Calu3 (cell line): ENCODE data around the gene AEBP2. TPM values are rescaled to one million over a fixed set of nuclear protein-coding genes. Genes with fewer than 3 reads are reported as not detected.
A peak's percentile ranks its signal among the peaks of the same experiment; 100 is the strongest.

Experiments
- BruUV-seq: library from RNA; stranded (reverse); fragments of 400-500 nt; replicated peaks from 2 replicates; lab custom pipeline; 2021; lab: Mats Ljungman, UMichigan
- CTCF ChIA-PET: fragments of 300-600 bp; sonication (Branson Sonifier 250); formaldehyde crosslinking; loops from one replicate; lab custom pipeline; 2022; ENCODE audit warnings: antibody characterized with exemption; lab: Charles Lee
- DNase-seq: peaks from one replicate; pipeline ENCODE4 v3.0.0; 2022
- H3K27ac Mint-ChIP-seq: one replicate; pipeline ENCODE4 v1.8.0; 2022; ENCODE audit warnings: mixed read lengths; ENCODE audit not compliant: unreplicated experiment
- H3K27me3 Mint-ChIP-seq: one replicate; pipeline ENCODE4 v1.8.0; 2022; ENCODE audit warnings: mixed read lengths; ENCODE audit not compliant: unreplicated experiment
- H3K36me3 Mint-ChIP-seq: one replicate; pipeline ENCODE4 v1.8.0; 2022; ENCODE audit warnings: mild to moderate bottlenecking, moderate library complexity, mixed read lengths; ENCODE audit not compliant: insufficient read depth, unreplicated experiment
- H3K4me1 Mint-ChIP-seq: one replicate; pipeline ENCODE4 v1.8.0; 2022; ENCODE audit warnings: mild to moderate bottlenecking, low read depth, mixed read lengths; ENCODE audit not compliant: unreplicated experiment
- H3K4me3 Mint-ChIP-seq: one replicate; pipeline ENCODE4 v1.8.0; 2022; ENCODE audit warnings: mild to moderate bottlenecking, low read depth, moderate library complexity, mixed read lengths; ENCODE audit not compliant: unreplicated experiment
- H3K9me3 Mint-ChIP-seq: one replicate; pipeline ENCODE4 v1.8.0; 2022; ENCODE audit warnings: low read depth, mixed read lengths; ENCODE audit not compliant: unreplicated experiment
- intact Hi-C: fragments of 100-400 bp; cut with micrococcal nuclease; formaldehyde crosslinking; loops from one replicate; pipeline ENCODE4 v1.10.0; 2022; ENCODE audit not compliant: unreplicated experiment
- total RNA-seq: library from RNA; stranded (reverse); gene quantifications from 2 replicates; pipeline ENCODE4 v1.2.3, GENCODE V29; 2022
- TF ChIP-seq, protein P1 (sequence below): fragments of 200-600 bp; IDR thresholded peaks from one replicate; pipeline ENCODE4 v1.8.0; 2022; ENCODE audit warnings: antibody characterized with exemption; ENCODE audit not compliant: unreplicated experiment

AEBP2 gene
- total RNA-seq, 1 experiment from 2014 or later: 53.6 TPM

DNA sequence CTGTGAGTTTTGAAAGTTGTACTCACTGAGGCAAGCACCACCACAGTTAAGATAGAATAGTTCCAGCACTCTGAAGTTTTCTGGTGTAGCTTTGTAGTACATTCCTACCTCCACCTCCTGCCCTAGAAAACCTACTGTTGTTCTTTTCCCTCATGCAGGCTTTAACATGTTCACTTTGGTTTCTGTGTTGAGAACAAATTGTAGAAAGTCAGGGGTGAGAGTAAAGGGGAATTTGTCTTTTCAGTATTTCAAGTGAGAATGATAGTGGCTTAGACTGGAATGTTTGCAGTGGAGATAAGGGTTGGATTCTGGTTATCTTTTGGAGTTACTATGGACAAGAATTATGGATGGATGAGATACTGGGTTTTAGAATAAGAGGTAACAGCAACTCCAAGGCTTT, 67.2 kb downstream of the AEBP2 start:
- H3K4me3 Mint-ChIP-seq: no peak overlapping the region
- TF ChIP-seq, protein P1, sequence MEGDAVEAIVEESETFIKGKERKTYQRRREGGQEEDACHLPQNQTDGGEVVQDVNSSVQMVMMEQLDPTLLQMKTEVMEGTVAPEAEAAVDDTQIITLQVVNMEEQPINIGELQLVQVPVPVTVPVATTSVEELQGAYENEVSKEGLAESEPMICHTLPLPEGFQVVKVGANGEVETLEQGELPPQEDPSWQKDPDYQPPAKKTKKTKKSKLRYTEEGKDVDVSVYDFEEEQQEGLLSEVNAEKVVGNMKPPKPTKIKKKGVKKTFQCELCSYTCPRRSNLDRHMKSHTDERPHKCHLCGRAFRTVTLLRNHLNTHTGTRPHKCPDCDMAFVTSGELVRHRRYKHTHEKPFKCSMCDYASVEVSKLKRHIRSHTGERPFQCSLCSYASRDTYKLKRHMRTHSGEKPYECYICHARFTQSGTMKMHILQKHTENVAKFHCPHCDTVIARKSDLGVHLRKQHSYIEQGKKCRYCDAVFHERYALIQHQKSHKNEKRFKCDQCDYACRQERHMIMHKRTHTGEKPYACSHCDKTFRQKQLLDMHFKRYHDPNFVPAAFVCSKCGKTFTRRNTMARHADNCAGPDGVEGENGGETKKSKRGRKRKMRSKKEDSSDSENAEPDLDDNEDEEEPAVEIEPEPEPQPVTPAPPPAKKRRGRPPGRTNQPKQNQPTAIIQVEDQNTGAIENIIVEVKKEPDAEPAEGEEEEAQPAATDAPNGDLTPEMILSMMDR: no peak
- no peak overlapping the region for H3K27ac Mint-ChIP-seq
- H3K9me3 Mint-ChIP-seq: no peaks in the 10 kb centered on the region
- H3K27me3 Mint-ChIP-seq: no peaks in the 10 kb centered on the region
- CTCF ChIA-PET: no interaction called here
- intact Hi-C loops: no loop called here
- peaks cover 40% of the 10 kb centered on the region for H3K36me3 Mint-ChIP-seq
- DNase-seq: no peak
- peaks cover 22% of the 10 kb centered on the region for H3K4me1 Mint-ChIP-seq
- BruUV-seq: no TSS peak

DNA sequence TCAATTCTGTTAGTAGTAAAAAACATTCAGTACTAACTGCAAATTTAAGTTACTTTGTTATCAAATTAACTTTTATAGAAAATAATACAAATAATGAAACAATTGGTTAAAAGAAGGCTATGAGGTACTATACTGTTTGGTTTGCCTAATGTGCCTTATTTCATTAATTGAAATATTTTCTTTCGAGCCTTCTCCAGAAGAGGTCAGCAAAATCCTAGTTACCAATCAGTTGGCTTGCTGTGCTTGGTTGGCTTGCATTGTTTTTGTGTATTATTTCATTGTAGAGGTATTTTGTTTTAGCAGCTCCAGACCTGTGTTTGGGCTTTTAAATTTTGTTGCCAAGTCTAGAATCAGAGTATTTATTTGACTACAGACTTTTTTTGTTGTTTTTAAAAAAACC, 68.5 kb downstream of the AEBP2 start:
- H3K27me3 Mint-ChIP-seq: no peaks in the 10 kb centered on the region
- BruUV-seq: no TSS peak
- intact Hi-C loops: no loop called here
- no peak for DNase-seq
- no peak overlapping the region for H3K4me3 Mint-ChIP-seq
- H3K27ac Mint-ChIP-seq: no peak overlapping the region
- TF ChIP-seq, protein P1: no peak
- no peaks in the 10 kb centered on the region for H3K9me3 Mint-ChIP-seq
- CTCF ChIA-PET: no interaction called here
- H3K4me1 Mint-ChIP-seq: peaks cover 20% of the 10 kb centered on the region
- peaks cover 28% of the 10 kb centered on the region for H3K36me3 Mint-ChIP-seq

DNA sequence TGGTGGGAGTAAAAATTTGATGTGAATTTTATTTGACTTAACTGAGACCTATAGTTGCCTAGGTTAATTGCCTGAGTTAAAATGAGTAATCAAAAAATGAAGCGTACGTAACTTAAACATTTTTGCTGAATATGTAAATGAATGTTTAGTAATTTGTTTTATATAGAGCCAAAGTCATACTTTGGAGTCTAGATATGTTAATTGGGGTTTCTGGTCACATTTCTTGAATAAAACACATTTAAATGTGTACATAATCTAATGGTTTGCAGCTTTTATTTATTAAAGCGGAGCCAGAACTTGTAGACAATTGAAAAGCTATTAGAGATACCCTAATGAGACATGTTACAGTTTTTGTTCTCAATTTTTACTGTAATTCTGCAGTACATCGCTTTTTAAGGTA, 71.2 kb downstream of the AEBP2 start:
- TF ChIP-seq, protein P1: no peak
- Mint-ChIP-seq H3K4me1 (peaks cover 17% of the 10 kb centered on the region), H3K36me3 (peaks cover 12% of the 10 kb centered on the region), H3K27me3 (no peaks in the 10 kb centered on the region), H3K4me3 (no peak overlapping the region), H3K27ac (no peak overlapping the region), H3K9me3 (no peaks in the 10 kb centered on the region)
- DNase-seq: no peak
- intact Hi-C loops: no loop called here
- CTCF ChIA-PET: interaction anchor here (0.6 kb wide), 1 partner anchor 265 kb away, joined by 3 read pairs; no protein-coding TSS in a partner anchor
- no TSS peak for BruUV-seq

DNA sequence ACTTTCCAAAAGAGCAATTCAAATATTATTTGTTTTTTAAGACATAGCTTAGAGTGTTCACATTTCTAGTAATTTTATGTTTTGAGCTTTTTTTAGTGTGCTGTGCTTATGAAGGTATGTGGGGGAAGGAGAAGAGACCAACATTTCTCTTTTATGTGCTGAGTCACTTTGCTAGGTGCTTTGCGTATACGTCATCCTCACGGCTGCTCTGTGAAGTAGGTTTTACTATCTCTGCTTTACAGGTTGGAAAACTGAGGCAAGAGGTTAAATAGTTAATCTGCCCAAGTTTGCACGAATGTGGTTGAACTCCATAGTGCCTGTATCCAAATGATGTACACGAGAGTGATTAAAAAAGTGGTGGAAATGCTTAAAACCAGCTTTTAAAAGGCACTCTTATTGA, 75.9 kb downstream of the AEBP2 start:
- H3K36me3 Mint-ChIP-seq: no peaks in the 10 kb centered on the region
- no peaks in the 10 kb centered on the region for H3K9me3 Mint-ChIP-seq
- intact Hi-C loops: no loop called here
- TF ChIP-seq, protein P1: no peak
- H3K27ac Mint-ChIP-seq: no peak overlapping the region
- no peak overlapping the region for H3K4me3 Mint-ChIP-seq
- CTCF ChIA-PET: no interaction called here
- BruUV-seq: TSS peak; percentile 4
- H3K4me1 Mint-ChIP-seq: no peaks in the 10 kb centered on the region
- DNase-seq: no peak
- no peaks in the 10 kb centered on the region for H3K27me3 Mint-ChIP-seq
